Stimulated activated CD4-positive, alpha-beta T cell treated with anti-CD3 and anti-CD28 coated beads, TNF-alpha, amount 100 ng/mL, for 48 hours (primary cell): ENCODE measurements around the gene UNC79.

Experiments
- DNase-seq, 3 donors: peaks; one replicate each; pipeline ENCODE4 v3.0.0-alpha.2; 2020; ENCODE audit warnings: low read depth in 3 of 3

The UNC79 gene

GRCh38 chr14:93707475-93707874, 276.7 kb downstream of the UNC79 start:
- DNase-seq: no peak

- DNase-seq: no peak
Measured at GRCh38 chr14:93708311-93708734, 277.6 kb downstream of the UNC79 start.

- DNase-seq: no peak
Measured at GRCh38 chr14:93708800-93709199, 278.1 kb downstream of the UNC79 start.

GRCh38 chr14:93709249-93709648, 278.5 kb downstream of the UNC79 start:
- no peak for DNase-seq

- DNase-seq: no peak
Measured at GRCh38 chr14:93712079-93712837, 281.5 kb downstream of the UNC79 start.

GRCh38 chr14:93712838-93713724, 282.3 kb downstream of the UNC79 start:
- DNase-seq: no peak

GRCh38 chr14:93713726-93714405, 283.1 kb downstream of the UNC79 start:
- no peak for DNase-seq

GRCh38 chr14:93714605-93715004, 283.9 kb downstream of the UNC79 start:
- no peak for DNase-seq

GRCh38 chr14:93715279-93715927, 284.7 kb downstream of the UNC79 start:
- DNase-seq: no peak

- no peak for DNase-seq
Measured at GRCh38 chr14:93716002-93716745, 285.4 kb downstream of the UNC79 start.

- no peak for DNase-seq
Measured at GRCh38 chr14:93716746-93717667, 286.3 kb downstream of the UNC79 start.

- DNase-seq: no peak
Measured at GRCh38 chr14:93717668-93718320, 287.1 kb downstream of the UNC79 start.

- DNase-seq: no peak
Measured at GRCh38 chr14:93719256-93719655, 288.5 kb downstream of the UNC79 start.

GRCh38 chr14:93720076-93720815, 289.5 kb downstream of the UNC79 start:
- no peak for DNase-seq

GRCh38 chr14:93720981-93721483, 290.3 kb downstream of the UNC79 start:
- no peak for DNase-seq

- DNase-seq: no peak
Measured at GRCh38 chr14:93723001-93723400, 292.3 kb downstream of the UNC79 start.

GRCh38 chr14:93725002-93725582, 294.4 kb downstream of the UNC79 start:
- DNase-seq: no peak

- no peak for DNase-seq
Measured at GRCh38 chr14:93725993-93726392, 295.3 kb downstream of the UNC79 start.
